Endothelial cell of umbilical vein (primary cell): Measurements from ENCODE around the gene CKS2. TPM values are rescaled to one million over a fixed set of nuclear protein-coding genes. Genes with fewer than 3 reads are reported as not detected.
"Not testable (repeated sequence)": the region's sequence is repeated elsewhere in the genome, so short reads cannot be mapped to it uniquely, and the experiment has no call there.

Experiments used
- BruUV-seq: library from RNA; stranded (reverse); fragments of 400-500 nt; replicated peaks from 2 replicates; lab custom pipeline; 2021; lab: Mats Ljungman, UMichigan
- CTCF ChIA-PET: fragments of 300-600, 350-600 bp; sonication (Branson Sonifier 250); formaldehyde crosslinking; loops from one replicate; lab custom pipeline; 2021; ENCODE audit warnings: antibody characterized with exemption, inconsistent platforms; lab: Charles Lee
- POLR2A ChIA-PET: fragments of 300-600, 350-600 bp; sonication (Branson Sonifier 250); formaldehyde crosslinking; loops from one replicate; lab custom pipeline; 2021; ENCODE audit warnings: antibody characterized with exemption, inconsistent platforms; lab: Charles Lee
- DNase-seq: peaks from one replicate; pipeline ENCODE4 v3.0.0-alpha.2; 2011; ENCODE audit warnings: low read depth, low spot score
- FAIRE-seq: peaks from 2 replicates; lab custom pipeline; 2011; peaks lifted over from hg19 to GRCh38; lab: Jason Lieb, UNC
- H2AFZ ChIP-seq: 2 replicates; pipeline ENCODE4 v1.6.0; 2012; ENCODE audit warnings: low read depth, low read length, control low read depth, inconsistent platforms
- H3K27ac ChIP-seq: 2 replicates; pipeline ENCODE4 v1.5.1; 2011; ENCODE audit warnings: low read depth, mild to moderate bottlenecking, control low read depth, low read length, moderate library complexity; ENCODE audit not compliant: insufficient read depth
- H3K27me3 ChIP-seq, 2 experiments: 2 replicates each; pipeline versions ENCODE4 v1.6.0 to v1.6.1; 2011; ENCODE audit warnings: low read length in 2 of 2, mixed read lengths in 1 of 2; ENCODE audit not compliant: control insufficient read depth in 2 of 2, insufficient read depth in 2 of 2
- H3K36me3 ChIP-seq, 2 experiments: 2 replicates in 1 of 2; 3 replicates in 1 of 2; pipeline ENCODE4 v1.5.1; 2011; ENCODE audit warnings: low read length in 2 of 2, mild to moderate bottlenecking in 1 of 2, moderate library complexity in 1 of 2; ENCODE audit not compliant: control insufficient read depth in 2 of 2, insufficient read depth in 2 of 2; ENCODE audit errors: extremely low read depth in 1 of 2
- H3K4me1 ChIP-seq: 3 replicates; pipeline ENCODE4 v1.5.1; 2011; ENCODE audit warnings: mild to moderate bottlenecking, low read length; ENCODE audit not compliant: control insufficient read depth, insufficient read depth; ENCODE audit errors: extremely low read depth
- H3K4me2 ChIP-seq: 2 replicates; pipeline ENCODE4 v1.6.1; 2011; ENCODE audit warnings: low read length, control low read depth, mixed read lengths; ENCODE audit not compliant: insufficient read depth
- H3K4me3 ChIP-seq, 3 experiments: fragments of 200-600 bp in 1 of 3; sonication (generic), shearing (Covaris generic) in 1 of 3; replicated peaks in 1 of 3; 2 replicates each; pipeline ENCODE4 v1.5.1; 2011 to 2016; ENCODE audit warnings: control low read depth in 3 of 3, low read length in 3 of 3, mild to moderate bottlenecking in 2 of 3, inconsistent platforms in 1 of 3, low read depth in 1 of 3, moderate library complexity in 1 of 3; ENCODE audit not compliant: insufficient read depth in 1 of 3
- H3K79me2 ChIP-seq: 2 replicates; pipeline ENCODE4 v1.6.0; 2012; ENCODE audit warnings: low read length, inconsistent platforms; ENCODE audit not compliant: control insufficient read depth, insufficient read depth
- H3K9ac ChIP-seq: replicated peaks from 2 replicates; pipeline ENCODE3; 2011; ENCODE audit warnings: low read length, control low read depth; ENCODE audit not compliant: insufficient read depth; ENCODE audit errors: extremely low read depth
- H3K9me1 ChIP-seq: replicated peaks from 3 replicates; pipeline ENCODE4 v1.6.0; 2011; ENCODE audit warnings: mild to moderate bottlenecking, low read length; ENCODE audit not compliant: control insufficient read depth, insufficient read depth; ENCODE audit errors: extremely low read depth
- H3K9me3 ChIP-seq: replicated peaks from 2 replicates; pipeline ENCODE4 v1.5.1; 2012; ENCODE audit warnings: low read length, inconsistent platforms; ENCODE audit not compliant: control insufficient read depth, insufficient read depth
- H4K20me1 ChIP-seq: replicated peaks from 2 replicates; pipeline ENCODE3; 2011; ENCODE audit warnings: mild to moderate bottlenecking, low read length; ENCODE audit not compliant: control insufficient read depth, insufficient read depth; ENCODE audit errors: extremely low read depth
- EZH2 ChIP-seq: IDR thresholded peaks from 2 replicates; pipeline ENCODE4 v1.6.1; 2012; ENCODE audit warnings: borderline replicate concordance, low read depth, mild to moderate bottlenecking, moderate library complexity, low read length, inconsistent platforms; ENCODE audit not compliant: severe bottlenecking
- GATA2 ChIP-seq: IDR thresholded peaks from 2 replicates; pipeline ENCODE4 v1.7.0; 2011; ENCODE audit warnings: low read depth, mild to moderate bottlenecking, moderate library complexity, mixed read lengths, low read length; ENCODE audit not compliant: insufficient read length, insufficient read depth
- JUN ChIP-seq: IDR thresholded peaks from 2 replicates; pipeline ENCODE4 v1.6.1; 2011; ENCODE audit warnings: borderline replicate concordance, low read depth; ENCODE audit not compliant: insufficient read length, insufficient read depth
- POLR2A ChIP-seq: IDR thresholded peaks from 2 replicates; pipeline ENCODE4 v1.6.1; 2012; ENCODE audit warnings: low read depth, mild to moderate bottlenecking, control low read depth, low read length
- POLR2AphosphoS5 ChIP-seq: IDR thresholded peaks from 2 replicates; pipeline ENCODE4 v1.6.1; 2012; ENCODE audit warnings: low read depth, mild to moderate bottlenecking, control low read depth, low read length, moderate library complexity; ENCODE audit not compliant: insufficient read depth
- dilution Hi-C: fragments of 300-500 bp; cut with MboI; formaldehyde crosslinking; loops from one replicate; pipeline ENCODE4 v1.15.0; 2019; ENCODE audit warnings: low sequenced_read_pairs; ENCODE audit not compliant: extremely low pct_ligation_motif_present
- intact Hi-C: fragments of 100-400 bp; cut with micrococcal nuclease; formaldehyde crosslinking; loops from one replicate; pipeline ENCODE4 v1.10.0; 2022
- polyA plus RNA-seq, 4 experiments: library from polyadenylated mRNA; depleted of rRNA in 3 of 4; stranded (reverse) in 3 of 4; unstranded in 1 of 4; fragments of >200 nt; gene quantifications; 2 replicates each; pipeline versions ENCODE4 v1.2.1 to v1.2.3, GENCODE V29; 2011 to 2012; ENCODE audit warnings: missing spikeins in 1 of 4
- total RNA-seq: library from RNA; stranded (reverse); gene quantifications from 2 replicates; pipeline ENCODE4 v1.2.3, GENCODE V29; 2021
- TF ChIP-seq, protein P1 (sequence below), 2 donors: IDR thresholded peaks; 1 replicate in 1 of 2; 2 replicates in 1 of 2; pipeline ENCODE4 v1.5.1; 2011; ENCODE audit warnings: low read length in 2 of 2, mild to moderate bottlenecking in 2 of 2, moderate library complexity in 2 of 2, control low read depth in 1 of 2, inconsistent platforms in 1 of 2, low read depth in 1 of 2; ENCODE audit not compliant: insufficient read depth in 1 of 2; ENCODE audit errors: extremely low read depth in 1 of 2

The CKS2 gene
- total and polyA plus RNA-seq, 2 donors (not counting 3 experiments of a cell fraction or from before 2014, with no cell fraction given): 153 to 269 TPM

DNA sequence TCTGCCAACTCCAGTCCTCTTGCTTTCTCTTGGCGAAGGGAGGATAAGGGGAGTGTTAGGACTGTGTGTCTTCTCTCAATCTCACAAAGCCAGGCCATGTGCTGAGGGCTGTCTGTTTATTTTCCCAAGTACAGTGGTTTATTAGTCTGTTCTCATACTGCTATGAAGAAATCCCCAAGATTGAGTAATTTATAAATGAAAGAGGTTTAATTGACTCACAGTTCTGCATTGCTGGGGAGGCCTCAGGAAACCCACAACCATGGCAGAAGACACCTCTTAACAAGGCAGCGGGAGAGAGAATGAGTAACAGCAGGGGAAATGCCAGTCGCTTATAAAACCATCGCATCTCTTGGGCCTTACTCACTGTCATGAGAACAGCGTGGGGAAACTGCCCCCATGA, 36.2 kb upstream of the CKS2 start:
- Histone ChIP-seq H3K27me3 (no peaks in the 10 kb centered on the region), H3K4me2 (no peak overlapping the region), H4K20me1 (no peaks in the 10 kb centered on the region), H3K36me3 (no peaks in the 10 kb centered on the region), H2AFZ (no peak overlapping the region), H3K4me3 (no peak overlapping the region), H3K9me3 (no peaks in the 10 kb centered on the region), H3K27ac (no peak overlapping the region), H3K9ac (no peak overlapping the region), H3K9me1 (no peaks in the 10 kb centered on the region), H3K79me2 (no peaks in the 10 kb centered on the region), H3K4me1 (no peaks in the 10 kb centered on the region)
- BruUV-seq: no TSS peak
- TF ChIP-seq GATA2: no peak
- TF ChIP-seq, protein P1, sequence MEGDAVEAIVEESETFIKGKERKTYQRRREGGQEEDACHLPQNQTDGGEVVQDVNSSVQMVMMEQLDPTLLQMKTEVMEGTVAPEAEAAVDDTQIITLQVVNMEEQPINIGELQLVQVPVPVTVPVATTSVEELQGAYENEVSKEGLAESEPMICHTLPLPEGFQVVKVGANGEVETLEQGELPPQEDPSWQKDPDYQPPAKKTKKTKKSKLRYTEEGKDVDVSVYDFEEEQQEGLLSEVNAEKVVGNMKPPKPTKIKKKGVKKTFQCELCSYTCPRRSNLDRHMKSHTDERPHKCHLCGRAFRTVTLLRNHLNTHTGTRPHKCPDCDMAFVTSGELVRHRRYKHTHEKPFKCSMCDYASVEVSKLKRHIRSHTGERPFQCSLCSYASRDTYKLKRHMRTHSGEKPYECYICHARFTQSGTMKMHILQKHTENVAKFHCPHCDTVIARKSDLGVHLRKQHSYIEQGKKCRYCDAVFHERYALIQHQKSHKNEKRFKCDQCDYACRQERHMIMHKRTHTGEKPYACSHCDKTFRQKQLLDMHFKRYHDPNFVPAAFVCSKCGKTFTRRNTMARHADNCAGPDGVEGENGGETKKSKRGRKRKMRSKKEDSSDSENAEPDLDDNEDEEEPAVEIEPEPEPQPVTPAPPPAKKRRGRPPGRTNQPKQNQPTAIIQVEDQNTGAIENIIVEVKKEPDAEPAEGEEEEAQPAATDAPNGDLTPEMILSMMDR (IDR thresholded peaks at IDR 0.05; ENCODE audit: extremely low read depth in 1 of 2, insufficient read depth in 1 of 2, low read depth in 1 of 2, low read length in 2 of 2): no peak
- no peak for TF ChIP-seq JUN
- no peak for TF ChIP-seq POLR2A
- no peak for TF ChIP-seq POLR2AphosphoS5
- no peak for TF ChIP-seq EZH2
- intact Hi-C loops (loop anchor here (5.0 to 10.0 kb wide), 2 partner anchors 230 to 613 kb away; no protein-coding TSS in a partner anchor), dilution Hi-C loops (no loop called here)
- CTCF ChIA-PET: no interaction called here
- no peak for FAIRE-seq
- POLR2A ChIA-PET: no interaction called here
- DNase-seq: no peak

DNA sequence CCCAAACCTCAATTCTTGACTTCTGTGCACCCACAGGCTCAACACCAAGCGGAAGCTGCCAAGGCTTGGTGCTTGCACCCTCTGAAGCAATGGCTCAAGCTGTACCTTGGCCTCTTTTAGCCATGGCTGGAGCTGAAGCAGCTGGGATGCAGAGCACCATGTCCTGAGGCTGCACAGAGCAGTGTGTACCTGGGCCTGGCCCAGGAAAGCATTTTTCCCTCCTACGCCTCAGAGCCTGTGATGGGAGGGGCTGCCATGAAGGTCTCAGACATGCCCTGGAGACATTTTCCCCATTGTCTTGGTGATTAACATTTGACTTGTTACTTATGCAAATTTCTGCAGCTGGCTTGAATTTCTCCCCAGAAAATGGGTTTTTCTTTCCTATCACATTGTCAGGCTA, 35.0 kb upstream of the CKS2 start:
- CTCF ChIA-PET, H3K9me1 ChIP-seq, DNase-seq, BruUV-seq, H3K27ac ChIP-seq, H3K79me2 ChIP-seq, H4K20me1 ChIP-seq, H3K4me2 ChIP-seq, H3K27me3 ChIP-seq, POLR2A ChIA-PET, H3K9ac ChIP-seq, H3K4me1 ChIP-seq, H3K4me3 ChIP-seq, dilution Hi-C loops, H2AFZ ChIP-seq, FAIRE-seq, H3K9me3 ChIP-seq, H3K36me3 ChIP-seq: not testable (repeated sequence)
- intact Hi-C loops: loop anchor here (5.0 to 10.0 kb wide), 2 partner anchors 231 to 614 kb away; no protein-coding TSS in a partner anchor
